K562 (cell line): Measurements from ENCODE around the gene DYRK1A. TPM values are rescaled to one million over a fixed set of nuclear protein-coding genes. Genes with fewer than 3 reads are reported as not detected.
A peak's percentile ranks its signal among the peaks of the same experiment; 100 is the strongest.

ENCODE experiments used
- MXI1 ChIP-seq: IDR thresholded peaks from 2 replicates; pipeline ENCODE4 v1.6.1; 2011; ENCODE audit warnings: low read depth, mild to moderate bottlenecking, improper control_type of control experiment, low read length
- NFIX ChIP-seq: fragments of 250-450 bp; sonication (Bioruptor Pico); IDR thresholded peaks from 2 replicates; pipeline ENCODE4 v1.4.0; 2020; ENCODE audit warnings: low read depth, mild to moderate bottlenecking, moderate library complexity
- NR0B1 ChIP-seq: fragments of 450-650 bp; IDR thresholded peaks from one replicate; pipeline ENCODE4 v1.6.1; 2018; ENCODE audit warnings: mild to moderate bottlenecking, moderate library complexity; ENCODE audit not compliant: partially characterized antibody
- PHF20 ChIP-seq: fragments of 450-650 bp; IDR thresholded peaks from 2 replicates; pipeline ENCODE4 v1.6.1; 2018; ENCODE audit not compliant: partially characterized antibody
- PPARD ChIP-seq: fragments of 250-450 bp; sonication (Bioruptor Pico); IDR thresholded peaks from 2 replicates; pipeline ENCODE4 v1.8.0; 2022; ENCODE audit warnings: inconsistent platforms, mild to moderate bottlenecking, moderate library complexity
- RFX1 ChIP-seq: fragments of 450-650 bp; IDR thresholded peaks from 2 replicates; pipeline ENCODE4 v1.6.1; 2016; ENCODE audit warnings: mild to moderate bottlenecking, moderate library complexity
- VEZF1 ChIP-seq: fragments of 200-800 bp; sonication (Bioruptor generic); IDR thresholded peaks from 2 replicates; pipeline ENCODE4 v1.6.1; 2017; ENCODE audit warnings: missing genetic modification characterization, missing compliant biosample characterization
- ZBTB2 ChIP-seq: fragments of 450-650 bp; IDR thresholded peaks from 2 replicates; pipeline ENCODE4 v1.6.1; 2016; ENCODE audit warnings: antibody characterized with exemption
- ZKSCAN8 ChIP-seq: fragments of 200-800 bp; sonication (Bioruptor generic); IDR thresholded peaks from 2 replicates; pipeline ENCODE4 v1.6.1; 2016; ENCODE audit warnings: missing genetic modification characterization, missing compliant biosample characterization
- ZNF584 ChIP-seq: fragments of 200-800 bp; sonication (Bioruptor generic); IDR thresholded peaks from 2 replicates; pipeline ENCODE4 v1.6.1; 2016; ENCODE audit warnings: low read depth, mild to moderate bottlenecking, missing genetic modification characterization, missing compliant biosample characterization
- polyA plus RNA-seq, 8 experiments: library from polyadenylated mRNA; depleted of rRNA in 4 of 8; stranded (reverse) in 5 of 8; unstranded in 3 of 8; fragments of >200 nt; fragmentation: Nextera tagmentation in 2 of 8; fragmentation: Illumina TruSeq in 1 of 8; extraction: Ambion mirVana in 2 of 8; extraction: Trizol in 1 of 8; gene quantifications; 2 replicates each; pipeline versions ENCODE4 v1.2.1 to v1.2.3, GENCODE V29; 2011 to 2014; ENCODE audit warnings: inconsistent platforms in 1 of 8, missing spikeins in 1 of 8
- total RNA-seq, 7 experiments: library from RNA; depleted of rRNA in 6 of 7; stranded (reverse); fragments of >200 nt in 6 of 7; fragmentation: Illumina TruSeq in 2 of 7; extraction: Trizol in 2 of 7; gene quantifications; 2 replicates each; pipeline versions ENCODE4 v1.2.1 to v1.2.3, GENCODE V29; 2011 to 2021; ENCODE audit warnings: low replicate concordance in 1 of 7
- TF ChIP-seq, protein P1 (sequence below): sonication (generic); formaldehyde crosslinking; IDR thresholded peaks from 2 replicates; pipeline ENCODE4 v1.8.0; 2023; ENCODE audit warnings: mild to moderate bottlenecking, missing genetic modification reagents
- TF ChIP-seq, protein P2 (sequence below): fragments of 450-650 bp; IDR thresholded peaks from 2 replicates; pipeline ENCODE4 v1.6.1; 2016; ENCODE audit warnings: low read depth, mild to moderate bottlenecking, moderate library complexity
- TF ChIP-seq, protein P3 (sequence below): fragments of 250-450 bp; sonication (Bioruptor Pico); IDR thresholded peaks from 2 replicates; pipeline ENCODE4 v1.8.0; 2021; ENCODE audit warnings: moderate library complexity, mild to moderate bottlenecking, inconsistent platforms
- TF ChIP-seq, protein P4 (sequence below): sonication (generic); formaldehyde crosslinking; IDR thresholded peaks from 2 replicates; pipeline ENCODE4 v1.8.0; 2022; ENCODE audit warnings: missing genetic modification reagents, mild to moderate bottlenecking, moderate library complexity, borderline replicate concordance

The DYRK1A gene
- total and polyA plus RNA-seq, 9 of the 15 experiments (the other 6 are each of a cell fraction or from before 2014, with no cell fraction given): 3.7 to 64.8 (median 42.3) TPM

DNA sequence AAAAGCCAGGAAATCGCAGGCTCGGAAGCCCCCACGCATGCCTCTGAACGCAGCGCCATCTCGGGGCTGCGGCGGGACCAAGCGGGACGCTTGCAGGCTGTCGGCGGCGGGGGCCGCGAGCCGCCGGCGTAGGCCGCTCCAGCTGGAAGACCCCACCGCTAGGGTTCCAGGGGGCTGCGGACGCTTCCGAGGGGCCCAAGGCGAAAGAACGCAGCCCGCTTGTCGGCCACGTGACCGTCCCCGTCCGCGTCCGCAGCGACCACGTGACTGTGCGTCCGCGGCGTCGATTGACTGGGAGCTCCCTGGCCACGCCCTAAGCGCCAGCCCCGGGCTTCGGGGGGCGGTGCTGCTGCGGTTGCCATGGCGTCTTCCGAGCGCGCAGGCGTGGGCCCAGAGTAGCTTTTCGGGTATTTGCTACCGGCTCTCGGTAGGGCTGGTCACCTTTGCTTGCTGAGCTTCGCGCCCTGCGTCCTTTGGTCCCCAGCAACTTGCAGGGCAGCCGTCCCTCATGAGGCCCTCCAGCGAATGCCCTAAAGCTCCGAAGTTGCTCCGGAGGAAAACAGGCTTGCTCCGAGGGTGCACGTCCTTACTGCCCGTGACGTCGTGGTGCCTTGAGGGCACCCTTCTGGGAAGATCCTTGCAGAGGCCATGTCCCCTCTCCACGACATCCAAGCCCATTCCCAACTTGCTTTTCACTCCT, 197.2 kb downstream of the DYRK1A start (continued):
- no peak for TF ChIP-seq NR0B1
- TF ChIP-seq RFX1: peak; percentile 97
- no peak; the same call in 1 of the 2 replicates for TF ChIP-seq ZBTB2
- TF ChIP-seq PHF20: peak; percentile 94
- TF ChIP-seq, protein P1, sequence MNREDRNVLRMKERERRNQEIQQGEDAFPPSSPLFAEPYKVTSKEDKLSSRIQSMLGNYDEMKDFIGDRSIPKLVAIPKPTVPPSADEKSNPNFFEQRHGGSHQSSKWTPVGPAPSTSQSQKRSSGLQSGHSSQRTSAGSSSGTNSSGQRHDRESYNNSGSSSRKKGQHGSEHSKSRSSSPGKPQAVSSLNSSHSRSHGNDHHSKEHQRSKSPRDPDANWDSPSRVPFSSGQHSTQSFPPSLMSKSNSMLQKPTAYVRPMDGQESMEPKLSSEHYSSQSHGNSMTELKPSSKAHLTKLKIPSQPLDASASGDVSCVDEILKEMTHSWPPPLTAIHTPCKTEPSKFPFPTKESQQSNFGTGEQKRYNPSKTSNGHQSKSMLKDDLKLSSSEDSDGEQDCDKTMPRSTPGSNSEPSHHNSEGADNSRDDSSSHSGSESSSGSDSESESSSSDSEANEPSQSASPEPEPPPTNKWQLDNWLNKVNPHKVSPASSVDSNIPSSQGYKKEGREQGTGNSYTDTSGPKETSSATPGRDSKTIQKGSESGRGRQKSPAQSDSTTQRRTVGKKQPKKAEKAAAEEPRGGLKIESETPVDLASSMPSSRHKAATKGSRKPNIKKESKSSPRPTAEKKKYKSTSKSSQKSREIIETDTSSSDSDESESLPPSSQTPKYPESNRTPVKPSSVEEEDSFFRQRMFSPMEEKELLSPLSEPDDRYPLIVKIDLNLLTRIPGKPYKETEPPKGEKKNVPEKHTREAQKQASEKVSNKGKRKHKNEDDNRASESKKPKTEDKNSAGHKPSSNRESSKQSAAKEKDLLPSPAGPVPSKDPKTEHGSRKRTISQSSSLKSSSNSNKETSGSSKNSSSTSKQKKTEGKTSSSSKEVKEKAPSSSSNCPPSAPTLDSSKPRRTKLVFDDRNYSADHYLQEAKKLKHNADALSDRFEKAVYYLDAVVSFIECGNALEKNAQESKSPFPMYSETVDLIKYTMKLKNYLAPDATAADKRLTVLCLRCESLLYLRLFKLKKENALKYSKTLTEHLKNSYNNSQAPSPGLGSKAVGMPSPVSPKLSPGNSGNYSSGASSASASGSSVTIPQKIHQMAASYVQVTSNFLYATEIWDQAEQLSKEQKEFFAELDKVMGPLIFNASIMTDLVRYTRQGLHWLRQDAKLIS (CRISPR knock-in tag): peak; percentile 78; the same call in 1 of the 2 replicates
- TF ChIP-seq, protein P2, sequence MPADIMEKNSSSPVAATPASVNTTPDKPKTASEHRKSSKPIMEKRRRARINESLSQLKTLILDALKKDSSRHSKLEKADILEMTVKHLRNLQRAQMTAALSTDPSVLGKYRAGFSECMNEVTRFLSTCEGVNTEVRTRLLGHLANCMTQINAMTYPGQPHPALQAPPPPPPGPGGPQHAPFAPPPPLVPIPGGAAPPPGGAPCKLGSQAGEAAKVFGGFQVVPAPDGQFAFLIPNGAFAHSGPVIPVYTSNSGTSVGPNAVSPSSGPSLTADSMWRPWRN: no peak
- TF ChIP-seq, protein P3, sequence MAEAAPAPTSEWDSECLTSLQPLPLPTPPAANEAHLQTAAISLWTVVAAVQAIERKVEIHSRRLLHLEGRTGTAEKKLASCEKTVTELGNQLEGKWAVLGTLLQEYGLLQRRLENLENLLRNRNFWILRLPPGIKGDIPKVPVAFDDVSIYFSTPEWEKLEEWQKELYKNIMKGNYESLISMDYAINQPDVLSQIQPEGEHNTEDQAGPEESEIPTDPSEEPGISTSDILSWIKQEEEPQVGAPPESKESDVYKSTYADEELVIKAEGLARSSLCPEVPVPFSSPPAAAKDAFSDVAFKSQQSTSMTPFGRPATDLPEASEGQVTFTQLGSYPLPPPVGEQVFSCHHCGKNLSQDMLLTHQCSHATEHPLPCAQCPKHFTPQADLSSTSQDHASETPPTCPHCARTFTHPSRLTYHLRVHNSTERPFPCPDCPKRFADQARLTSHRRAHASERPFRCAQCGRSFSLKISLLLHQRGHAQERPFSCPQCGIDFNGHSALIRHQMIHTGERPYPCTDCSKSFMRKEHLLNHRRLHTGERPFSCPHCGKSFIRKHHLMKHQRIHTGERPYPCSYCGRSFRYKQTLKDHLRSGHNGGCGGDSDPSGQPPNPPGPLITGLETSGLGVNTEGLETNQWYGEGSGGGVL: no peak
- TF ChIP-seq, protein P4, sequence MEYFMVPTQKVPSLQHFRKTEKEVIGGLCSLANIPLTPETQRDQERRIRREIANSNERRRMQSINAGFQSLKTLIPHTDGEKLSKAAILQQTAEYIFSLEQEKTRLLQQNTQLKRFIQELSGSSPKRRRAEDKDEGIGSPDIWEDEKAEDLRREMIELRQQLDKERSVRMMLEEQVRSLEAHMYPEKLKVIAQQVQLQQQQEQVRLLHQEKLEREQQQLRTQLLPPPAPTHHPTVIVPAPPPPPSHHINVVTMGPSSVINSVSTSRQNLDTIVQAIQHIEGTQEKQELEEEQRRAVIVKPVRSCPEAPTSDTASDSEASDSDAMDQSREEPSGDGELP (CRISPR knock-in tag): peak; percentile 80
- no peak for TF ChIP-seq VEZF1 (CRISPR knock-in tag)
- TF ChIP-seq NFIX: no peak
- TF ChIP-seq ZKSCAN8: no peak
- TF ChIP-seq PPARD (CRISPR knock-in tag): no peak
- no peak for TF ChIP-seq ZNF584 (CRISPR knock-in tag)
- peak; percentile 96 for TF ChIP-seq MXI1
